Breast epithelium (tissue), 4 donors: ENCODE measurements around the gene SBK2. TPM values are rescaled to one million over a fixed set of nuclear protein-coding genes. Genes with fewer than 3 reads are reported as not detected.
"Not testable (repeated sequence)": the region's sequence is repeated elsewhere in the genome, so short reads cannot be mapped to it uniquely, and the experiment has no call there.

Experiments
- DNase-seq, 2 donors: peaks; one replicate each; pipeline ENCODE4 v3.0.0-alpha.2; 2019; ENCODE audit warnings: low spot score in 2 of 2
- H3K27ac ChIP-seq, 2 donors: fragments of 200-600 bp; sonication (generic) in 1 of 2; one replicate each; pipeline ENCODE4 v1.5.1; 2016 to 2019; ENCODE audit warnings: mild to moderate bottlenecking in 1 of 2
- H3K27me3 ChIP-seq, 2 donors: fragments of 200-600 bp; sonication (generic) in 1 of 2; one replicate each; pipeline versions ENCODE4 v1.5.1 to v1.6.0; 2017 to 2019; ENCODE audit warnings: control low read depth in 1 of 2, mild to moderate bottlenecking in 1 of 2
- H3K36me3 ChIP-seq: fragments of 200-600 bp; one replicate; pipeline ENCODE4 v1.5.1; 2019
- H3K4me1 ChIP-seq, 2 donors: fragments of 200-600 bp; sonication (generic); one replicate each; pipeline ENCODE4 v1.5.1; 2016 to 2019; ENCODE audit warnings: control low read depth in 1 of 2
- H3K4me3 ChIP-seq, 3 donors: fragments of 200-600 bp; sonication (generic); 1 replicate in 2 of 3; 2 replicates in 1 of 3; pipeline ENCODE4 v1.5.1; 2016 to 2019; ENCODE audit warnings: mild to moderate bottlenecking in 3 of 3, moderate library complexity in 2 of 3
- H3K9me3 ChIP-seq, 2 donors: fragments of 200-600 bp; sonication (generic) in 1 of 2; one replicate each; pipeline ENCODE4 v1.5.1; 2016 to 2019; ENCODE audit warnings: control low read depth in 1 of 2
- CTCF ChIP-seq, 3 donors: fragments of 450-650 bp; IDR thresholded peaks; one replicate each; pipeline ENCODE4 v1.5.1; 2016 to 2017; ENCODE audit warnings: antibody characterized with exemption in 3 of 3, mild to moderate bottlenecking in 3 of 3, moderate library complexity in 3 of 3
- POLR2A ChIP-seq: fragments of 450-650 bp; IDR thresholded peaks from one replicate; pipeline ENCODE4 v1.6.1; 2016; ENCODE audit warnings: antibody characterized with exemption, mild to moderate bottlenecking, moderate library complexity
- POLR2AphosphoS5 ChIP-seq, 3 donors: sonication (generic); formaldehyde crosslinking; IDR thresholded peaks; one replicate each; pipeline ENCODE4 v1.6.1; 2017; ENCODE audit warnings: antibody characterized with exemption in 3 of 3
- intact Hi-C: fragments of 100-400 bp; cut with DNase I; formaldehyde crosslinking; loops from one replicate; pipeline ENCODE4 v1.15.1; 2023; ENCODE audit warnings: low total_unique reads
- total RNA-seq, 3 donors: library from RNA; depleted of rRNA; stranded (reverse); fragments of >200 nt; gene quantifications; one replicate each; pipeline ENCODE4 v1.1.0, GENCODE V29; 2016

SBK2 gene
- total RNA-seq, 3 donors from 2014 or later = not detected

- no peak for TF ChIP-seq CTCF (IDR thresholded peaks at IDR 0.05)
- TF ChIP-seq POLR2A = no peak
- peaks cover 13% of the 10 kb centered on the region for H3K36me3 ChIP-seq
- no peak overlapping the region for H3K4me3 ChIP-seq
- intact Hi-C loops = no loop called here
- H3K4me1 ChIP-seq = peaks cover 3 to 7% of the 10 kb centered on the region in 2 donors
- no peaks in the 10 kb centered on the region for H3K27me3 ChIP-seq
- no peak overlapping the region for H3K27ac ChIP-seq
- no peak for DNase-seq
- peaks cover 0 to 4% of the 10 kb centered on the region in 2 donors for H3K9me3 ChIP-seq
Measured at GRCh38 chr19:55578031-55578760, 41.3 kb upstream of the SBK2 start.

DNA sequence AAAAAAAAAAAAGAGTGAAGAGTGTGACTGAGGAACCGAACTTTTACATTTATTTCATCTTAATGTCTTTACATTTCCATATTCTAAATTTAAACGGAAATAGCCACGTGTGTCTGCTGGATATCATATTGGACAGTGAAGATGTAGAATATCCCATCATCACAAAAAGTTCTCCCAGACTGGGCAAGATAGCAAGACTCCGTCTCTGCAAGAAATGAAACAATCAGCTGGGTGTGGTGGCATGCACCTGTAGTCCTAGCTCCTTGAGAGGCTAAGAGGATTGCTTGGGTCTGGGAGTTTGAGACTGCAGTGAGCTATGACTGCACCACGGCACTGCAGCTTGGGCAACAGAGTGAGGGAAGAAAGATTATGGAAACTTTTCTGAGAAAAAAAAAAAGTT is 39.8 kb upstream of the SBK2 start:
- H3K4me3 ChIP-seq = no peak overlapping the region
- intact Hi-C loops = no loop called here
- H3K27ac ChIP-seq = no peak overlapping the region
- no peak for DNase-seq
- H3K4me1 ChIP-seq = peaks cover 3 to 7% of the 10 kb centered on the region in 2 donors
- H3K36me3 ChIP-seq = peaks cover 13% of the 10 kb centered on the region
- H3K9me3 ChIP-seq = peaks cover 0 to 4% of the 10 kb centered on the region in 2 donors
- no peaks in the 10 kb centered on the region for H3K27me3 ChIP-seq
- no peak for TF ChIP-seq POLR2A
- TF ChIP-seq POLR2AphosphoS5 (IDR thresholded peaks at IDR 0.05) = no peak
- no peak for TF ChIP-seq CTCF (IDR thresholded peaks at IDR 0.05)

DNA sequence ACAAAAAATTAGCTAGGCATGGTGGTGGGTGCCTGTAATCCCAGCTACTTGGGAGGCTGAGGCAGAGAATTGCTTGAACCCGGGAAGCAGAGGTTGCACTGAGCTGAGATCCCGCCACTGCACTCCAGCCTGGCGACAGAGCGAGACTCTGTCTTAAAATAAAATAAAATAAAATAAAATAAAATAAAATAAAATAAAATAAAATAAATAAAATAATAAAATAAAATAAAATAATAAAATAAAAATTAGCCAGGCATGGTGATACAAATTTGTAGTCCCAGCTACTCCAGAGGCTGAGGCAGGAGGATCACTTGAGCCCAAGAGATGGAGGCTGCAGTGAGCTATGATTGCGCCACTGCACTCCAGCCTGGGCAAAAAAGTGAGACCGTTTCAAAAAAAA is 37.0 kb upstream of the SBK2 start:
- intact Hi-C loops, H3K4me1 ChIP-seq, H3K27me3 ChIP-seq, H3K9me3 ChIP-seq, H3K4me3 ChIP-seq, DNase-seq, H3K27ac ChIP-seq: not testable (repeated sequence)
- H3K36me3 ChIP-seq = peaks cover 13% of the 10 kb centered on the region

GRCh38 chr19:55569477-55569876 is 32.5 kb upstream of the SBK2 start:
- H3K36me3 ChIP-seq, DNase-seq, intact Hi-C loops, H3K4me1 ChIP-seq, H3K9me3 ChIP-seq, H3K27me3 ChIP-seq, H3K4me3 ChIP-seq, H3K27ac ChIP-seq: not testable (repeated sequence)

DNA sequence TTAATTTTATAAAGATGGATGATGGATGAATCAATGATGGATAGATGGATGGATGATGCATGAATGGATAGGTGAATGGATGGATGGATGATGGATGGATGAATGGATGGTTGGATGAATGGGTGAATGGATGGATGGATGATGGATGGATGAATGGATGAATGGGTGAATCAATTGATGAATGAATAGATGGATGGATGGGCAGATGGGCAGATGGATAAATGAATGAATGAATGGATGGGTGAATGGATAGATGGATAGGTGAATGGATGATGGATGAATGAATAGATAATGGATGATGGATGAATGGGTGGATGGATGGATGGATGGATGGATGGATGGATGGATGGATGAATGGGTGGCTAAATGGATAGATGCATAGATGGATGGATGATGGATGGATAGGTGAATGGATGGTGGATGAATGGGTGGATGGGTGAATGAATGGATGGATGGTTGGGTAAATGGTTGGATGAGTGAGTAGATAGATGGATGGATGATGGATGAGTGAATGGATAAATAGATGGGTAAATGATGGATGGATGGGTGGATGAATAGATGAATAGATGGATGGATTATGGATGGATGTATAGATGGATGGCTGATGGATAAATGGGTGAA is 30.9 kb upstream of the SBK2 start:
- TF ChIP-seq POLR2AphosphoS5 (IDR thresholded peaks at IDR 0.05) (no peak), POLR2A (no peak), CTCF (IDR thresholded peaks at IDR 0.05) (no peak)

DNA sequence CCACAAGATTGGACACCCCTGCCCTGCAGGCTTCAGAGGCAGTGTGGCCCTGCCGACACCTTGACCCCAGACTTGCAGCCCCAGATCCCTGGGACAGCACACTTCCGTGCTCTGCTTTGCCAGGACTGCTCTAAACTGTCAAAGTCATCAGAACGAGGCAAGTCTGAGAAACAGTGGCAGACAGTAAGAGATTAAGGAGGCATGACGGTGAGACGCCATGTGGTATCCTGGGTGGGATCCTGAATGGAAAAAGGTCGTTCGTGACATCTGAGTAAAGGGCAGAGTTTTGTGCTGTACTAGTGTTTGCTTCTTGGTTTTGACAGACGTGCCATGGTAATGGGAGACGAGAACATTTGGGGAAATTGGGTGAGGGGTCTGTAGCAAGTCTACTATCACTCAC is 29.9 kb upstream of the SBK2 start:
- peaks cover 0 to 4% of the 10 kb centered on the region in 2 donors for H3K27me3 ChIP-seq
- H3K9me3 ChIP-seq = no peaks in the 10 kb centered on the region
- no peak overlapping the region for H3K4me3 ChIP-seq
- DNase-seq = no peak
- H3K4me1 ChIP-seq = no peaks in the 10 kb centered on the region
- H3K27ac ChIP-seq = no peak overlapping the region
- TF ChIP-seq CTCF (IDR thresholded peaks at IDR 0.05) (no peak), POLR2AphosphoS5 (IDR thresholded peaks at IDR 0.05) (no peak), POLR2A (no peak)
- no peaks in the 10 kb centered on the region for H3K36me3 ChIP-seq
- intact Hi-C loops = no loop called here

More for the DNA sequence above, 30.9 kb upstream of the SBK2 start:
- Histone ChIP-seq H3K4me1 (no peaks in the 10 kb centered on the region), H3K4me3 (no peak overlapping the region), H3K27me3 (peaks cover 0 to 4% of the 10 kb centered on the region in 2 donors), H3K9me3 (no peaks in the 10 kb centered on the region), H3K27ac (no peak overlapping the region), H3K36me3 (no peaks in the 10 kb centered on the region)
- intact Hi-C loops = no loop called here
- DNase-seq = no peak
